Caco-2 (cell line): ENCODE data around the gene RNU5B-1. TPM values are rescaled to one million over a fixed set of nuclear protein-coding genes. Genes with fewer than 3 reads are reported as not detected.

Experiments used
- BruUV-seq: library from RNA; stranded (reverse); fragments of 400-500 nt; replicated peaks from 2 replicates; lab custom pipeline; 2021; lab: Mats Ljungman, UMichigan
- CTCF ChIA-PET: fragments of 300-600 bp; sonication (Branson Sonifier 250); formaldehyde crosslinking; loops from one replicate; lab custom pipeline; 2022; ENCODE audit warnings: antibody characterized with exemption; lab: Charles Lee
- POLR2A ChIA-PET: fragments of 300-600 bp; sonication (Branson Sonifier 250); formaldehyde crosslinking; loops from one replicate; lab custom pipeline; 2022; ENCODE audit warnings: antibody characterized with exemption; lab: Charles Lee
- DNase-seq, 2 experiments: peaks; one replicate each; pipeline versions ENCODE4 v3.0.0 to v3.0.0-alpha.2; 2020 to 2022
- H3K27me3 ChIP-seq: replicated peaks from 2 replicates; pipeline ENCODE4 v1.6.0; 2011; ENCODE audit warnings: low read length; ENCODE audit not compliant: control insufficient read depth, insufficient read depth
- H3K36me3 ChIP-seq: 2 replicates; pipeline ENCODE4 v1.5.1; 2011; ENCODE audit warnings: low read length; ENCODE audit not compliant: control insufficient read depth, insufficient read depth
- H3K4me1 ChIP-seq: fragments of 250-450 bp; sonication (Bioruptor Pico); 2 replicates; pipeline ENCODE4 v1.5.1; 2020; ENCODE audit warnings: mild to moderate bottlenecking
- H3K4me3 ChIP-seq: 2 replicates; pipeline ENCODE4 v1.5.1; 2011; ENCODE audit warnings: low read depth, mild to moderate bottlenecking, control low read depth, low read length
- H3K9me3 ChIP-seq: fragments of 250-450 bp; sonication (Bioruptor Pico); 2 replicates; pipeline ENCODE4 v1.5.1; 2020; ENCODE audit warnings: mild to moderate bottlenecking, moderate library complexity
- H3K27ac Mint-ChIP-seq: one replicate; pipeline ENCODE4 v1.8.0; 2022; ENCODE audit warnings: mixed read lengths; ENCODE audit not compliant: unreplicated experiment
- H3K27me3 Mint-ChIP-seq: one replicate; pipeline ENCODE4 v1.8.0; 2022; ENCODE audit warnings: mixed read lengths; ENCODE audit not compliant: insufficient read depth, unreplicated experiment
- H3K36me3 Mint-ChIP-seq: one replicate; pipeline ENCODE4 v1.8.0; 2022; ENCODE audit warnings: mild to moderate bottlenecking, mixed read lengths; ENCODE audit not compliant: insufficient read depth, unreplicated experiment
- H3K4me1 Mint-ChIP-seq: one replicate; pipeline ENCODE4 v1.8.0; 2022; ENCODE audit warnings: low read depth, mixed read lengths; ENCODE audit not compliant: unreplicated experiment
- H3K4me3 Mint-ChIP-seq: one replicate; pipeline ENCODE4 v1.8.0; 2022; ENCODE audit warnings: mild to moderate bottlenecking, moderate library complexity, mixed read lengths; ENCODE audit not compliant: unreplicated experiment
- H3K9me3 Mint-ChIP-seq: one replicate; pipeline ENCODE4 v1.8.0; 2022; ENCODE audit warnings: mixed read lengths; ENCODE audit not compliant: unreplicated experiment
- intact Hi-C: fragments of 100-400 bp; cut with micrococcal nuclease; formaldehyde crosslinking; loops from one replicate; pipeline ENCODE4 v1.10.0; 2022; ENCODE audit not compliant: unreplicated experiment
- total RNA-seq: library from RNA; stranded (reverse); gene quantifications from 2 replicates; pipeline ENCODE4 v1.2.3, GENCODE V29; 2022
- TF ChIP-seq, protein P1 (sequence below), 2 experiments: fragments of 200-600 bp in 1 of 2; IDR thresholded peaks; 1 replicate in 1 of 2; 2 replicates in 1 of 2; pipeline versions ENCODE4 v1.5.1 to v1.8.0; 2011 to 2022; ENCODE audit warnings: antibody characterized with exemption in 1 of 2, control low read depth in 1 of 2, inconsistent platforms in 1 of 2, low read depth in 1 of 2, low read length in 1 of 2, mild to moderate bottlenecking in 1 of 2, moderate library complexity in 1 of 2; ENCODE audit not compliant: insufficient read depth in 1 of 2, severe bottlenecking in 1 of 2, unreplicated experiment in 1 of 2

The RNU5B-1 gene
- total RNA-seq, 1 experiment from 2014 or later = not detected

- no peak overlapping the region for H3K4me3 Mint-ChIP-seq
- peaks cover 31% of the 10 kb centered on the region for H3K36me3 Mint-ChIP-seq
- Histone ChIP-seq H3K36me3 (peaks cover 1% of the 10 kb centered on the region; the same call in 1 of the 2 replicates), H3K4me1 (peaks cover 2% of the 10 kb centered on the region; the same call in 1 of the 2 replicates), H3K27me3 (no peaks in the 10 kb centered on the region), H3K4me3 (no peak overlapping the region), H3K9me3 (no peaks in the 10 kb centered on the region)
- BruUV-seq = no TSS peak
- ChIA-PET CTCF (interaction anchor here (0.6 kb wide), 1 partner anchor 152 kb away, joined by 7 read pairs; no protein-coding TSS in a partner anchor), POLR2A (no interaction called here)
- intact Hi-C loops = no loop called here
- H3K27me3 Mint-ChIP-seq = no peaks in the 10 kb centered on the region
- DNase-seq = no peak
- TF ChIP-seq, protein P1, sequence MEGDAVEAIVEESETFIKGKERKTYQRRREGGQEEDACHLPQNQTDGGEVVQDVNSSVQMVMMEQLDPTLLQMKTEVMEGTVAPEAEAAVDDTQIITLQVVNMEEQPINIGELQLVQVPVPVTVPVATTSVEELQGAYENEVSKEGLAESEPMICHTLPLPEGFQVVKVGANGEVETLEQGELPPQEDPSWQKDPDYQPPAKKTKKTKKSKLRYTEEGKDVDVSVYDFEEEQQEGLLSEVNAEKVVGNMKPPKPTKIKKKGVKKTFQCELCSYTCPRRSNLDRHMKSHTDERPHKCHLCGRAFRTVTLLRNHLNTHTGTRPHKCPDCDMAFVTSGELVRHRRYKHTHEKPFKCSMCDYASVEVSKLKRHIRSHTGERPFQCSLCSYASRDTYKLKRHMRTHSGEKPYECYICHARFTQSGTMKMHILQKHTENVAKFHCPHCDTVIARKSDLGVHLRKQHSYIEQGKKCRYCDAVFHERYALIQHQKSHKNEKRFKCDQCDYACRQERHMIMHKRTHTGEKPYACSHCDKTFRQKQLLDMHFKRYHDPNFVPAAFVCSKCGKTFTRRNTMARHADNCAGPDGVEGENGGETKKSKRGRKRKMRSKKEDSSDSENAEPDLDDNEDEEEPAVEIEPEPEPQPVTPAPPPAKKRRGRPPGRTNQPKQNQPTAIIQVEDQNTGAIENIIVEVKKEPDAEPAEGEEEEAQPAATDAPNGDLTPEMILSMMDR (IDR thresholded peaks at IDR 0.05; ENCODE audit: insufficient read depth in 1 of 2, low read depth in 1 of 2, low read length in 1 of 2, severe bottlenecking in 1 of 2, unreplicated experiment in 1 of 2) = no peak
- no peaks in the 10 kb centered on the region for H3K9me3 Mint-ChIP-seq
- no peaks in the 10 kb centered on the region for H3K4me1 Mint-ChIP-seq
- no peak overlapping the region for H3K27ac Mint-ChIP-seq
These were observed 28.1 kb downstream of the RNU5B-1 start for GRCh38 chr15:65332391-65333147.

DNA sequence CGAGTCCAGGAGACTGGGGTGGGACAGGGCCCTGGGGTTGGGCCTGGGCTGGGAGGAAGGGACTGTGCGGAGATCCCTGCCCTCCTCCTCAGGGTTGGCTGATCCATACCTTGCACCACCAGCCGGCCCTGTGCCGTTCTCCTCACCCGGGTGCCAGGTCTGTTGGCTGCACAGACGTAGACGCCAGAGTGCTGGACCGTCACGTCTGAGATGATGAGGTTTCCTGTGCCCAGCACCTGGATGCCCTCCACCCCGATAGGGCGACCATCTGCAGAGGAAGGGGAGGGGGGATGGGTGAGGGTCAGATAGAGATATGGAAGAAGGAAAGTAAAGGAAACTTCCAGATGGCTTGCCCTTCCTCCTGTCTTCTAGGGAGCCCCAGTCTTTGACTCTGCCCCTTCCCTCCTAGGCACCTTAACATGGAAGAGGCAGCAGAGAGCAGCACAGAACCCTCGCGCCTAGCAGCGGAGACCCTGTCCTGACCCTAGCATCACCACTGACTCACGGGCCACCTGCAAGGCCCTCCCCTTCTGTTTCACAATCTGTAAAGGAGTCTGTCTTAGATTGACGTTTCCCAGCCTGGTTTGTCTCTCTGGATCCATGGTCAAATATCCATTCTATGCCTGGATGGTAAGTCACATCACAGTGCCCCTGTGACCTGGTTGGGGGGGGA is 28.8 kb downstream of the RNU5B-1 start:
- Mint-ChIP-seq H3K9me3 (no peaks in the 10 kb centered on the region), H3K4me3 (no peak overlapping the region), H3K4me1 (no peaks in the 10 kb centered on the region), H3K27me3 (no peaks in the 10 kb centered on the region), H3K27ac (no peak overlapping the region), H3K36me3 (peaks cover 24% of the 10 kb centered on the region)
- no peak for DNase-seq
- intact Hi-C loops = no loop called here
- Histone ChIP-seq H3K4me3 (no peak overlapping the region), H3K27me3 (no peaks in the 10 kb centered on the region), H3K4me1 (peaks cover 9% of the 10 kb centered on the region; the same call in 1 of the 2 replicates), H3K36me3 (peaks cover 1% of the 10 kb centered on the region; the same call in 1 of the 2 replicates), H3K9me3 (no peaks in the 10 kb centered on the region)
- no TSS peak for BruUV-seq
- TF ChIP-seq, protein P1 (IDR thresholded peaks at IDR 0.05; ENCODE audit: insufficient read depth in 1 of 2, low read depth in 1 of 2, low read length in 1 of 2, severe bottlenecking in 1 of 2, unreplicated experiment in 1 of 2) = no peak
- ChIA-PET POLR2A (no interaction called here), CTCF (no interaction called here)

- H3K4me1 Mint-ChIP-seq = no peaks in the 10 kb centered on the region
- no peak overlapping the region for H3K4me3 ChIP-seq
- H3K36me3 ChIP-seq = peaks cover 1% of the 10 kb centered on the region; the same call in 1 of the 2 replicates
- no TSS peak for BruUV-seq
- H3K27me3 ChIP-seq = no peaks in the 10 kb centered on the region
- H3K36me3 Mint-ChIP-seq = peaks cover 19% of the 10 kb centered on the region
- H3K27ac Mint-ChIP-seq = no peak overlapping the region
- H3K9me3 ChIP-seq = no peaks in the 10 kb centered on the region
- CTCF ChIA-PET = no interaction called here
- POLR2A ChIA-PET = no interaction called here
- H3K4me3 Mint-ChIP-seq = no peak overlapping the region
- intact Hi-C loops = no loop called here
- DNase-seq = no peak
- TF ChIP-seq, protein P1 (IDR thresholded peaks at IDR 0.05; ENCODE audit: insufficient read depth in 1 of 2, low read depth in 1 of 2, low read length in 1 of 2, severe bottlenecking in 1 of 2, unreplicated experiment in 1 of 2) = no peak
- peaks cover 9% of the 10 kb centered on the region; the same call in 1 of the 2 replicates for H3K4me1 ChIP-seq
- no peaks in the 10 kb centered on the region for H3K9me3 Mint-ChIP-seq
- no peaks in the 10 kb centered on the region for H3K27me3 Mint-ChIP-seq
These were observed 29.4 kb downstream of the RNU5B-1 start for GRCh38 chr15:65333856-65334255.
